SU-DHL-6 (cell line): ENCODE results near the gene ERF.

ENCODE experiments used
- H2AFZ ChIP-seq: fragments of 200-600 bp; sonication (generic); 2 replicates; pipeline ENCODE4 v1.6.1; 2014; ENCODE audit warnings: low read depth, mild to moderate bottlenecking, moderate library complexity, mixed read lengths, antibody characterized with exemption, low read length; ENCODE audit not compliant: severe bottlenecking
- H3F3A ChIP-seq: fragments of 200-600 bp; shearing (Covaris generic); 2 replicates; pipeline ENCODE4 v1.6.0; 2016; ENCODE audit warnings: antibody characterized with exemption, mild to moderate bottlenecking; ENCODE audit not compliant: insufficient read depth
- H3K27ac ChIP-seq: fragments of 200-600 bp; sonication (generic); 2 replicates; pipeline ENCODE4 v1.5.1; 2016; ENCODE audit warnings: low read depth, mild to moderate bottlenecking, low read length, moderate library complexity, mixed read lengths
- H3K27me3 ChIP-seq: fragments of 200-600 bp; sonication (generic), shearing (Covaris generic); 2 replicates; pipeline ENCODE4 v1.6.0; 2014; ENCODE audit warnings: mild to moderate bottlenecking, low read length
- H3K36me3 ChIP-seq: fragments of 200-600 bp; sonication (generic); 2 replicates; pipeline ENCODE4 v1.6.1; 2014; ENCODE audit warnings: mild to moderate bottlenecking, low read length, mixed read lengths
- H3K4me2 ChIP-seq: fragments of 300-600, 200-600 bp; shearing (Covaris generic), sonication (generic); 2 replicates; pipeline ENCODE4 v1.6.0; 2014; ENCODE audit warnings: low read length, low read depth, mild to moderate bottlenecking; ENCODE audit not compliant: poor library complexity, severe bottlenecking
- H3K4me3 ChIP-seq: fragments of 200-600 bp; sonication (generic); 2 replicates; pipeline ENCODE4 v1.5.1; 2014; ENCODE audit warnings: antibody characterized with exemption, low read length, mild to moderate bottlenecking, mixed read lengths; ENCODE audit not compliant: insufficient read depth, poor library complexity, severe bottlenecking
- H3K79me2 ChIP-seq: fragments of 200-600 bp; sonication (generic); 2 replicates; pipeline ENCODE4 v1.6.1; 2014; ENCODE audit warnings: mild to moderate bottlenecking, low read length, moderate library complexity; ENCODE audit not compliant: insufficient read depth
- H3K9ac ChIP-seq: fragments of 200-600 bp; sonication (generic); 2 replicates; pipeline ENCODE4 v1.7.0; 2014; ENCODE audit warnings: mild to moderate bottlenecking, low read length
- H3K9me2 ChIP-seq: fragments of 200-600 bp; sonication (generic); replicated peaks from 2 replicates; pipeline ENCODE4 v1.6.1; 2014; ENCODE audit warnings: low read length; ENCODE audit not compliant: insufficient read depth
- H3K9me3 ChIP-seq: fragments of 200-600 bp; sonication (generic); 2 replicates; pipeline ENCODE4 v1.6.1; 2014; ENCODE audit warnings: low read length, mixed read lengths; ENCODE audit not compliant: insufficient read depth
- H4K20me1 ChIP-seq: fragments of 200-600 bp; sonication (generic); 2 replicates; pipeline ENCODE4 v1.6.1; 2014; ENCODE audit warnings: low read depth, mild to moderate bottlenecking, antibody characterized with exemption, low read length, moderate library complexity, mixed read lengths
- CTCF ChIP-seq: fragments of 200-600 bp; sonication (generic); IDR thresholded peaks from one replicate; pipeline ENCODE4 v1.5.1; 2017; ENCODE audit warnings: antibody characterized with exemption, mild to moderate bottlenecking, low read length, moderate library complexity; ENCODE audit not compliant: insufficient read depth, poor library complexity, severe bottlenecking
- EZH2phosphoT487 ChIP-seq: fragments of 200-600 bp; sonication (generic), shearing (Covaris generic); conservative IDR thresholded peaks from 2 replicates; pipeline ENCODE4 v1.6.1; 2018; ENCODE audit warnings: mild to moderate bottlenecking, antibody characterized with exemption, low read length, moderate library complexity, mixed read lengths

The ERF gene

GRCh38 chr19:42292963-42293362 is 38.0 kb upstream of the ERF start:
- Histone ChIP-seq H3K4me2 (no peak overlapping the region), H3K9me2 (no peaks in the 10 kb centered on the region), H3K36me3 (no peaks in the 10 kb centered on the region), H2AFZ (no peak overlapping the region), H4K20me1 (no peaks in the 10 kb centered on the region), H3K4me3 (no peak overlapping the region), H3K27ac (no peak overlapping the region), H3F3A (peaks cover 6% of the 10 kb centered on the region), H3K27me3 (no peaks in the 10 kb centered on the region), H3K9ac (no peak overlapping the region), H3K9me3 (no peaks in the 10 kb centered on the region), H3K79me2 (no peaks in the 10 kb centered on the region)
- TF ChIP-seq CTCF (no peak), EZH2phosphoT487 (no peak)

GRCh38 chr19:42292042-42292960 is 37.4 kb upstream of the ERF start:
- Histone ChIP-seq H3K36me3 (no peaks in the 10 kb centered on the region), H3K9ac (no peak overlapping the region), H2AFZ (no peak overlapping the region), H3K27me3 (no peaks in the 10 kb centered on the region), H3K4me2 (no peak overlapping the region), H3F3A (peaks cover 6% of the 10 kb centered on the region), H3K27ac (no peak overlapping the region), H3K9me2 (no peaks in the 10 kb centered on the region), H3K79me2 (no peaks in the 10 kb centered on the region), H3K4me3 (no peak overlapping the region), H3K9me3 (no peaks in the 10 kb centered on the region), H4K20me1 (no peaks in the 10 kb centered on the region)
- no peak for TF ChIP-seq CTCF
- TF ChIP-seq EZH2phosphoT487: no peak

GRCh38 chr19:42291435-42291810 is 36.5 kb upstream of the ERF start:
- no peaks in the 10 kb centered on the region for H3K27me3 ChIP-seq
- peaks cover 6% of the 10 kb centered on the region for H3F3A ChIP-seq
- H3K9me3 ChIP-seq: no peaks in the 10 kb centered on the region
- H3K79me2 ChIP-seq: no peaks in the 10 kb centered on the region
- no peak overlapping the region for H3K27ac ChIP-seq
- TF ChIP-seq EZH2phosphoT487 (no peak), CTCF (no peak)
- H3K36me3 ChIP-seq: no peaks in the 10 kb centered on the region
- no peak overlapping the region for H2AFZ ChIP-seq
- no peak overlapping the region for H3K4me2 ChIP-seq
- H4K20me1 ChIP-seq: no peaks in the 10 kb centered on the region
- no peak overlapping the region for H3K4me3 ChIP-seq
- no peaks in the 10 kb centered on the region for H3K9me2 ChIP-seq
- H3K9ac ChIP-seq: no peak overlapping the region
